Lower leg skin (tissue), 3 donors: Measurements from ENCODE around the gene NOX1.

Experiments used
- CTCF ChIP-seq, 3 donors: fragments of 450-650 bp; IDR thresholded peaks; one replicate each; pipeline ENCODE4 v1.5.1; 2016; ENCODE audit warnings: antibody characterized with exemption in 3 of 3, mild to moderate bottlenecking in 3 of 3, moderate library complexity in 2 of 3
- POLR2A ChIP-seq, 2 donors: fragments of 450-650 bp; IDR thresholded peaks; one replicate each; pipeline ENCODE4 v1.6.1; 2016 to 2017; ENCODE audit warnings: antibody characterized with exemption in 2 of 2, mild to moderate bottlenecking in 1 of 2, moderate library complexity in 1 of 2

GRCh38 chrX:100804780-100805179 lies 69.4 kb downstream of the NOX1 start:
- TF ChIP-seq CTCF (IDR thresholded peaks at IDR 0.05) = no peak
- no peak for TF ChIP-seq POLR2A (IDR thresholded peaks at IDR 0.05)
